CD14-positive monocyte (primary cell): ENCODE data around the gene GLB1L3. TPM values are rescaled to one million over a fixed set of nuclear protein-coding genes. Genes with fewer than 3 reads are reported as not detected.

Experiments
- DNase-seq, 3 donors: peaks; one replicate each; pipeline ENCODE4 v3.0.0-alpha.2; 2011 to 2022
- H2AFZ ChIP-seq: 2 replicates; pipeline ENCODE4 v1.6.0; 2012; ENCODE audit warnings: mild to moderate bottlenecking, low read depth, low read length, inconsistent platforms; ENCODE audit not compliant: insufficient read depth, poor library complexity, severe bottlenecking
- H3K27ac ChIP-seq, 2 donors: 1 replicate in 1 of 2; 2 replicates in 1 of 2; pipeline ENCODE4 v1.5.1; 2012 to 2013; ENCODE audit warnings: low read length in 2 of 2, control low read depth in 1 of 2, inconsistent platforms in 1 of 2, low read depth in 1 of 2, mild to moderate bottlenecking in 1 of 2
- H3K27me3 ChIP-seq, 2 donors: one replicate each; pipeline versions ENCODE4 v1.6.0 to v1.6.1; 2011 to 2013; ENCODE audit warnings: low read length in 2 of 2; ENCODE audit not compliant: control insufficient read depth in 2 of 2, insufficient read depth in 2 of 2
- H3K36me3 ChIP-seq, 2 donors: replicated peaks in 1 of 2; 1 replicate in 1 of 2; 2 replicates in 1 of 2; pipeline versions ENCODE4 v1.5.1 to v1.6.1; 2012 to 2013; ENCODE audit warnings: low read length in 2 of 2, control low read depth in 1 of 2, inconsistent platforms in 1 of 2, mild to moderate bottlenecking in 1 of 2; ENCODE audit not compliant: insufficient read depth in 2 of 2, control insufficient read depth in 1 of 2
- H3K4me1 ChIP-seq, 2 donors: 1 replicate in 1 of 2; 2 replicates in 1 of 2; pipeline versions ENCODE4 v1.5.1 to v1.6.1; 2012 to 2013; ENCODE audit warnings: low read length in 2 of 2, control low read depth in 1 of 2, inconsistent platforms in 1 of 2, mild to moderate bottlenecking in 1 of 2, moderate library complexity in 1 of 2; ENCODE audit not compliant: insufficient read depth in 2 of 2, control insufficient read depth in 1 of 2
- H3K4me2 ChIP-seq: replicated peaks from 2 replicates; pipeline ENCODE3; 2012; ENCODE audit warnings: low read length, moderate library complexity, mild to moderate bottlenecking; ENCODE audit not compliant: poor library complexity, severe bottlenecking; ENCODE audit errors: extremely low read depth
- H3K4me3 ChIP-seq, 3 experiments: fragments of 200-600 bp in 1 of 3; sonication (generic) in 1 of 3; replicated peaks in 1 of 3; 1 replicate in 2 of 3; 2 replicates in 1 of 3; pipeline ENCODE4 v1.5.1; 2011 to 2013; ENCODE audit warnings: low read length in 3 of 3, mild to moderate bottlenecking in 3 of 3, control low read depth in 2 of 3, low read depth in 2 of 3, inconsistent platforms in 1 of 3, moderate library complexity in 1 of 3
- H3K79me2 ChIP-seq: 2 replicates; pipeline ENCODE4 v1.6.0; 2012; ENCODE audit warnings: mild to moderate bottlenecking, control low read depth, inconsistent platforms, low read length, moderate library complexity; ENCODE audit not compliant: insufficient read depth
- H3K9ac ChIP-seq: 2 replicates; pipeline ENCODE4 v1.6.0; 2017; ENCODE audit warnings: low read length, mild to moderate bottlenecking; ENCODE audit not compliant: insufficient read depth, poor library complexity, severe bottlenecking
- H3K9me3 ChIP-seq, 2 donors: replicated peaks in 1 of 2; 1 replicate in 1 of 2; 2 replicates in 1 of 2; pipeline versions ENCODE4 v1.5.1 to v1.6.1; 2012 to 2013; ENCODE audit warnings: low read length in 2 of 2, control low read depth in 1 of 2; ENCODE audit not compliant: control insufficient read depth in 1 of 2, insufficient read depth in 1 of 2
- H4K20me1 ChIP-seq: 2 replicates; pipeline ENCODE4 v1.6.0; 2012; ENCODE audit warnings: mild to moderate bottlenecking, low read length, control low read depth, moderate library complexity; ENCODE audit not compliant: insufficient read depth
- H3K27ac Mint-ChIP-seq, 7 donors: one replicate each; pipeline ENCODE4 v1.8.0; 2020; ENCODE audit warnings: mild to moderate bottlenecking in 7 of 7, mixed read lengths in 7 of 7, moderate library complexity in 6 of 7, inconsistent platforms in 2 of 7
- H3K27me3 Mint-ChIP-seq, 3 donors: one replicate each; pipeline ENCODE4 v1.8.0; 2021 to 2022; ENCODE audit warnings: low read depth in 3 of 3, mild to moderate bottlenecking in 3 of 3, mixed read lengths in 3 of 3, moderate library complexity in 3 of 3, inconsistent platforms in 1 of 3
- H3K36me3 Mint-ChIP-seq, 2 donors: one replicate each; pipeline ENCODE4 v1.8.0; 2020; ENCODE audit warnings: mixed read lengths in 2 of 2, inconsistent platforms in 1 of 2, mild to moderate bottlenecking in 1 of 2
- H3K4me1 Mint-ChIP-seq: one replicate; pipeline ENCODE4 v1.8.0; 2020; ENCODE audit warnings: mild to moderate bottlenecking, mixed read lengths
- H3K4me3 Mint-ChIP-seq, 2 donors: one replicate each; pipeline ENCODE4 v1.8.0; 2020; ENCODE audit warnings: mild to moderate bottlenecking in 2 of 2, mixed read lengths in 2 of 2, moderate library complexity in 1 of 2
- H3K9me3 Mint-ChIP-seq, 7 donors: one replicate each; pipeline ENCODE4 v1.8.0; 2020 to 2022; ENCODE audit warnings: mixed read lengths in 7 of 7, mild to moderate bottlenecking in 6 of 7, moderate library complexity in 6 of 7, inconsistent platforms in 2 of 7
- WGBS: methylation state at CpG from one replicate; pipeline ENCODE4 v1.1.5; 2013; ENCODE audit warnings: missing lambda C conversion rate; ENCODE audit not compliant: insufficient coverage; 5-methylcytosine and 5-hydroxymethylcytosine counted together
- intact Hi-C, 2 donors: fragments of 100-400 bp; cut with micrococcal nuclease; formaldehyde crosslinking; loops; one replicate each; pipeline versions ENCODE4 v1.15.0 to v1.15.1; 2023
- polyA plus RNA-seq, 3 donors: library from polyadenylated mRNA; depleted of rRNA in 1 of 3; unstranded in 2 of 3; stranded (reverse) in 1 of 3; fragments of 300-500 nt in 2 of 3; fragments of >200 nt in 1 of 3; fragmentation: Illumina TruSeq in 2 of 3; gene quantifications; 1 replicate in 2 of 3; 2 replicates in 1 of 3; pipeline ENCODE4 v1.2.3, GENCODE V29; 2012 to 2021
- TF ChIP-seq, protein P1 (sequence below): fragments of 200-600 bp; IDR thresholded peaks from one replicate; pipeline ENCODE4 v1.8.0; 2022; ENCODE audit warnings: antibody characterized with exemption, mild to moderate bottlenecking

GLB1L3 gene
- polyA plus RNA-seq, 3 donors = not detected

DNA sequence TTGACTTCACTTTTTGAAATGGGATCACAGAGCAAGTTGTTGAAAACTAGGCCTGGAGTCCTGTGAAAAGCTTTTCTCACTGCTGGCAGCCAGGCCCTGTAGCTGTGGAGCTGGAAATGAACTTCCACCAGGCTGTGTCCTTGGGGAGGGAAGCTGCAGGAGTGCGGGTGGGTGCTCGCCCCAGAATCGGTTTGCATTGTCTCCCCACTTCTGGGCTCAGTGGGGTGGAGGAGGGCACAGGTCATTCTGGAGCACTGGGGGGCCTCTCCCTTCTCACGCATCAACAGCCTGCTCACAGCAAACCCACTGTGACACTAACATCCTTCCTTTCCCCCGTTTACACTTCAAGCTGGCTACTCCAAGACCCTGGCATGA, 70.8 kb downstream of the GLB1L3 start:
- no peaks in the 10 kb centered on the region for H3K36me3 Mint-ChIP-seq
- peaks cover 0 to 13% (median 6%) of the 10 kb centered on the region in 3 donors for H3K27me3 Mint-ChIP-seq
- peaks cover 0 to 3% (median 0%) of the 10 kb centered on the region in 7 donors for H3K9me3 Mint-ChIP-seq
- no peaks in the 10 kb centered on the region for H3K36me3 ChIP-seq
- intact Hi-C loops = no loop called here
- H3K9me3 ChIP-seq = no peaks in the 10 kb centered on the region
- no peak for DNase-seq
- no peak overlapping the region for H3K27ac Mint-ChIP-seq
- no peak overlapping the region for H3K4me3 ChIP-seq
- H3K27ac ChIP-seq = no peak overlapping the region
- H2AFZ ChIP-seq = no peak overlapping the region
- no peaks in the 10 kb centered on the region for H3K79me2 ChIP-seq
- H3K4me1 ChIP-seq = no peaks in the 10 kb centered on the region
- H3K4me1 Mint-ChIP-seq = no peaks in the 10 kb centered on the region
- H3K27me3 ChIP-seq = no peaks in the 10 kb centered on the region
- no peak overlapping the region for H3K4me2 ChIP-seq
- WGBS = 83% methylated on average over 2 of the region's 5 CpGs
- no peaks in the 10 kb centered on the region for H4K20me1 ChIP-seq
- TF ChIP-seq, protein P1, sequence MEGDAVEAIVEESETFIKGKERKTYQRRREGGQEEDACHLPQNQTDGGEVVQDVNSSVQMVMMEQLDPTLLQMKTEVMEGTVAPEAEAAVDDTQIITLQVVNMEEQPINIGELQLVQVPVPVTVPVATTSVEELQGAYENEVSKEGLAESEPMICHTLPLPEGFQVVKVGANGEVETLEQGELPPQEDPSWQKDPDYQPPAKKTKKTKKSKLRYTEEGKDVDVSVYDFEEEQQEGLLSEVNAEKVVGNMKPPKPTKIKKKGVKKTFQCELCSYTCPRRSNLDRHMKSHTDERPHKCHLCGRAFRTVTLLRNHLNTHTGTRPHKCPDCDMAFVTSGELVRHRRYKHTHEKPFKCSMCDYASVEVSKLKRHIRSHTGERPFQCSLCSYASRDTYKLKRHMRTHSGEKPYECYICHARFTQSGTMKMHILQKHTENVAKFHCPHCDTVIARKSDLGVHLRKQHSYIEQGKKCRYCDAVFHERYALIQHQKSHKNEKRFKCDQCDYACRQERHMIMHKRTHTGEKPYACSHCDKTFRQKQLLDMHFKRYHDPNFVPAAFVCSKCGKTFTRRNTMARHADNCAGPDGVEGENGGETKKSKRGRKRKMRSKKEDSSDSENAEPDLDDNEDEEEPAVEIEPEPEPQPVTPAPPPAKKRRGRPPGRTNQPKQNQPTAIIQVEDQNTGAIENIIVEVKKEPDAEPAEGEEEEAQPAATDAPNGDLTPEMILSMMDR = no peak
- no peak overlapping the region for H3K4me3 Mint-ChIP-seq
- H3K9ac ChIP-seq = no peak overlapping the region

DNA sequence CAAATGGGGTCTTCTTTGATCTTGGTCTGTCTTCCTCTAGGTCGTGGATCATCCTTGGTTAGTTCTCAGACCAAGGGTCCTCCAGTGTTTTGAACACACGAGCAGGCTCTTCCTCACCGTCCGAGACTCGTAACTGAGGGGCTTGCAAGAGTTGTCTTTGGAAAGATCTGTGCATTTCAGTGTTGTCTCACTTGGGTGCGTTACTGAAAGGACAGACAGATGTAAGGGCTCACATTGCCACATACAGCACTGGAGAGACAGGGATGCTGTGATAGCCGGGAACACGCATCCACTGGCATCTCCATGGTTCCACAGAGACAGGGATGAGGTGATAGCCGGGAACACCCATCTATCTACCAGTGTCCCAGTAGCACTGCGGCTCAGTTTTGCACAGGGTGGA, 71.3 kb downstream of the GLB1L3 start:
- Histone ChIP-seq H2AFZ (no peak overlapping the region), H4K20me1 (no peaks in the 10 kb centered on the region), H3K4me2 (no peak overlapping the region), H3K27me3 (no peaks in the 10 kb centered on the region), H3K36me3 (no peaks in the 10 kb centered on the region), H3K9ac (no peak overlapping the region), H3K9me3 (no peaks in the 10 kb centered on the region), H3K4me1 (no peaks in the 10 kb centered on the region), H3K27ac (no peak overlapping the region), H3K4me3 (no peak overlapping the region), H3K79me2 (no peaks in the 10 kb centered on the region)
- intact Hi-C loops = no loop called here
- TF ChIP-seq, protein P1 = no peak
- 96% methylated on average over 6 of the region's 10 CpGs for WGBS
- Mint-ChIP-seq H3K4me3 (no peak overlapping the region), H3K27ac (no peak overlapping the region), H3K36me3 (no peaks in the 10 kb centered on the region), H3K4me1 (no peaks in the 10 kb centered on the region), H3K9me3 (peaks cover 0 to 3% (median 0%) of the 10 kb centered on the region in 7 donors), H3K27me3 (peaks cover 0 to 13% (median 5%) of the 10 kb centered on the region in 3 donors)
- DNase-seq = no peak
